ENCODE data around the gene UTP14C.
"Not testable (repeated sequence)": the region's sequence is repeated elsewhere in the genome, so short reads cannot be mapped to it uniquely, and the experiment has no call there.

UTP14C gene

GRCh38 chr13:52024481-52024880 lies at the start of gene UTP14C:
UTP14C (plus strand) TSS chr13:52024691; CDS start chr13:52028805, 4,114 bp downstream.
- DNase-seq: no peak

GRCh38 chr13:51976423-51976822 lies 48.1 kb upstream of the UTP14C start:
- DNase-seq: no peak

GRCh38 chr13:51976890-51977289 lies 47.6 kb upstream of the UTP14C start:
- no peak for DNase-seq

- DNase-seq: no peak
Observed at GRCh38 chr13:51977625-51978024, 46.9 kb upstream of the UTP14C start.

- DNase-seq: no peak
Observed at GRCh38 chr13:51978796-51979556, 45.5 kb upstream of the UTP14C start.

GRCh38 chr13:51980908-51981307 lies 43.6 kb upstream of the UTP14C start:
- no peak for DNase-seq

GRCh38 chr13:51981355-51981754 lies 43.1 kb upstream of the UTP14C start:
- DNase-seq: no peak

GRCh38 chr13:51983292-51983691 lies 41.2 kb upstream of the UTP14C start:
- DNase-seq: not testable (repeated sequence)

GRCh38 chr13:51984904-51985303 lies 39.6 kb upstream of the UTP14C start:
- not testable (repeated sequence) for DNase-seq

- no peak for DNase-seq
Observed at GRCh38 chr13:51988988-51989618, 35.4 kb upstream of the UTP14C start.

- no peak for DNase-seq
Observed at GRCh38 chr13:51993713-51994112, 30.8 kb upstream of the UTP14C start.

- DNase-seq: no peak
Observed at GRCh38 chr13:51995677-51996551, 28.6 kb upstream of the UTP14C start.

- DNase-seq: no peak
Observed at GRCh38 chr13:51996641-51997040, 27.9 kb upstream of the UTP14C start.

GRCh38 chr13:51997186-51997585 lies 27.3 kb upstream of the UTP14C start:
- DNase-seq: no peak

- no peak for DNase-seq
Observed at GRCh38 chr13:51997641-51998330, 26.7 kb upstream of the UTP14C start.

GRCh38 chr13:51998723-51999509 lies 25.6 kb upstream of the UTP14C start:
- DNase-seq: no peak

- no peak for DNase-seq
Observed at GRCh38 chr13:51999510-51999911, 25.0 kb upstream of the UTP14C start.

- no peak for DNase-seq
Observed at GRCh38 chr13:51999921-52000320, 24.6 kb upstream of the UTP14C start.

- no peak for DNase-seq
Observed at GRCh38 chr13:52001120-52001731, 23.3 kb upstream of the UTP14C start.

GRCh38 chr13:52002361-52002760 lies 22.1 kb upstream of the UTP14C start:
- no peak for DNase-seq

- DNase-seq: no peak
Observed at GRCh38 chr13:52003541-52003940, 20.9 kb upstream of the UTP14C start.
